ENCODE measurements around the gene XXYLT1.

DNA sequence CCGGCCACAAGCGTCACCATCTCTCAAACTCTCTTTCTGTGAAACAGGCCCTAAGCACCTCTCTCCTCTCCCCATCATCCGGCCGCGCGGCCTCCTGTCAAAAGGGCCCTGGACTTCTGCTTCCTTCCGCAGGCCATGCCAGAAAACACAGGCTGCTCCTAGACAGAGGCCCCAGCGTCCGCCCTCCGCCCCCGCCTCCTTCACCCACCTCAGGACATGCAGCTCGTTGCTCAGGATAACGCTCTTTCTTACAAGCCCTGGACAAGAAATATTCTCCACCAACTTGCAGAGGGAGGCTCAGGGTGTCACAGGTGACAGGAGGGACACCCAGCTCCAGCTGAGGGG is 212.0 kb downstream of the XXYLT1 start:
- TF ChIP-seq ZC3H11A (IDR thresholded peaks at IDR 0.05) (no peak), JUN (IDR thresholded peaks at IDR 0.05) (no peak), RFX5 (IDR thresholded peaks at IDR 0.05) (no peak), POLR2A (IDR thresholded peaks at IDR 0.05; ENCODE audit: low read length) (no peak), EP300 (IDR thresholded peaks at IDR 0.05) (no peak), CHD4 (IDR thresholded peaks at IDR 0.05; ENCODE audit: borderline replicate concordance) (no peak), RAD21 (conservative IDR thresholded peaks at IDR 0.05 in 1 of 2, IDR thresholded peaks at IDR 0.05 in 1 of 2) (no peak), CHD2 (IDR thresholded peaks at IDR 0.05; ENCODE audit: low read length, partially characterized antibody) (no peak)
- TF ChIP-seq, protein P1, sequence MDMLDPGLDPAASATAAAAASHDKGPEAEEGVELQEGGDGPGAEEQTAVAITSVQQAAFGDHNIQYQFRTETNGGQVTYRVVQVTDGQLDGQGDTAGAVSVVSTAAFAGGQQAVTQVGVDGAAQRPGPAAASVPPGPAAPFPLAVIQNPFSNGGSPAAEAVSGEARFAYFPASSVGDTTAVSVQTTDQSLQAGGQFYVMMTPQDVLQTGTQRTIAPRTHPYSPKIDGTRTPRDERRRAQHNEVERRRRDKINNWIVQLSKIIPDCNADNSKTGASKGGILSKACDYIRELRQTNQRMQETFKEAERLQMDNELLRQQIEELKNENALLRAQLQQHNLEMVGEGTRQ (IDR thresholded peaks at IDR 0.05), result no peak
- TF ChIP-seq, protein P2, sequence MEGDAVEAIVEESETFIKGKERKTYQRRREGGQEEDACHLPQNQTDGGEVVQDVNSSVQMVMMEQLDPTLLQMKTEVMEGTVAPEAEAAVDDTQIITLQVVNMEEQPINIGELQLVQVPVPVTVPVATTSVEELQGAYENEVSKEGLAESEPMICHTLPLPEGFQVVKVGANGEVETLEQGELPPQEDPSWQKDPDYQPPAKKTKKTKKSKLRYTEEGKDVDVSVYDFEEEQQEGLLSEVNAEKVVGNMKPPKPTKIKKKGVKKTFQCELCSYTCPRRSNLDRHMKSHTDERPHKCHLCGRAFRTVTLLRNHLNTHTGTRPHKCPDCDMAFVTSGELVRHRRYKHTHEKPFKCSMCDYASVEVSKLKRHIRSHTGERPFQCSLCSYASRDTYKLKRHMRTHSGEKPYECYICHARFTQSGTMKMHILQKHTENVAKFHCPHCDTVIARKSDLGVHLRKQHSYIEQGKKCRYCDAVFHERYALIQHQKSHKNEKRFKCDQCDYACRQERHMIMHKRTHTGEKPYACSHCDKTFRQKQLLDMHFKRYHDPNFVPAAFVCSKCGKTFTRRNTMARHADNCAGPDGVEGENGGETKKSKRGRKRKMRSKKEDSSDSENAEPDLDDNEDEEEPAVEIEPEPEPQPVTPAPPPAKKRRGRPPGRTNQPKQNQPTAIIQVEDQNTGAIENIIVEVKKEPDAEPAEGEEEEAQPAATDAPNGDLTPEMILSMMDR (IDR thresholded peaks at IDR 0.05), result no peak
- TF ChIP-seq, protein P3, sequence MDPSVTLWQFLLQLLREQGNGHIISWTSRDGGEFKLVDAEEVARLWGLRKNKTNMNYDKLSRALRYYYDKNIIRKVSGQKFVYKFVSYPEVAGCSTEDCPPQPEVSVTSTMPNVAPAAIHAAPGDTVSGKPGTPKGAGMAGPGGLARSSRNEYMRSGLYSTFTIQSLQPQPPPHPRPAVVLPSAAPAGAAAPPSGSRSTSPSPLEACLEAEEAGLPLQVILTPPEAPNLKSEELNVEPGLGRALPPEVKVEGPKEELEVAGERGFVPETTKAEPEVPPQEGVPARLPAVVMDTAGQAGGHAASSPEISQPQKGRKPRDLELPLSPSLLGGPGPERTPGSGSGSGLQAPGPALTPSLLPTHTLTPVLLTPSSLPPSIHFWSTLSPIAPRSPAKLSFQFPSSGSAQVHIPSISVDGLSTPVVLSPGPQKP (IDR thresholded peaks at IDR 0.05; ENCODE audit: low read depth, low read length), result no peak
- TF ChIP-seq, protein P4, sequence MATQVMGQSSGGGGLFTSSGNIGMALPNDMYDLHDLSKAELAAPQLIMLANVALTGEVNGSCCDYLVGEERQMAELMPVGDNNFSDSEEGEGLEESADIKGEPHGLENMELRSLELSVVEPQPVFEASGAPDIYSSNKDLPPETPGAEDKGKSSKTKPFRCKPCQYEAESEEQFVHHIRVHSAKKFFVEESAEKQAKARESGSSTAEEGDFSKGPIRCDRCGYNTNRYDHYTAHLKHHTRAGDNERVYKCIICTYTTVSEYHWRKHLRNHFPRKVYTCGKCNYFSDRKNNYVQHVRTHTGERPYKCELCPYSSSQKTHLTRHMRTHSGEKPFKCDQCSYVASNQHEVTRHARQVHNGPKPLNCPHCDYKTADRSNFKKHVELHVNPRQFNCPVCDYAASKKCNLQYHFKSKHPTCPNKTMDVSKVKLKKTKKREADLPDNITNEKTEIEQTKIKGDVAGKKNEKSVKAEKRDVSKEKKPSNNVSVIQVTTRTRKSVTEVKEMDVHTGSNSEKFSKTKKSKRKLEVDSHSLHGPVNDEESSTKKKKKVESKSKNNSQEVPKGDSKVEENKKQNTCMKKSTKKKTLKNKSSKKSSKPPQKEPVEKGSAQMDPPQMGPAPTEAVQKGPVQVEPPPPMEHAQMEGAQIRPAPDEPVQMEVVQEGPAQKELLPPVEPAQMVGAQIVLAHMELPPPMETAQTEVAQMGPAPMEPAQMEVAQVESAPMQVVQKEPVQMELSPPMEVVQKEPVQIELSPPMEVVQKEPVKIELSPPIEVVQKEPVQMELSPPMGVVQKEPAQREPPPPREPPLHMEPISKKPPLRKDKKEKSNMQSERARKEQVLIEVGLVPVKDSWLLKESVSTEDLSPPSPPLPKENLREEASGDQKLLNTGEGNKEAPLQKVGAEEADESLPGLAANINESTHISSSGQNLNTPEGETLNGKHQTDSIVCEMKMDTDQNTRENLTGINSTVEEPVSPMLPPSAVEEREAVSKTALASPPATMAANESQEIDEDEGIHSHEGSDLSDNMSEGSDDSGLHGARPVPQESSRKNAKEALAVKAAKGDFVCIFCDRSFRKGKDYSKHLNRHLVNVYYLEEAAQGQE (IDR thresholded peaks at IDR 0.05), result no peak
- TF ChIP-seq, protein P5, sequence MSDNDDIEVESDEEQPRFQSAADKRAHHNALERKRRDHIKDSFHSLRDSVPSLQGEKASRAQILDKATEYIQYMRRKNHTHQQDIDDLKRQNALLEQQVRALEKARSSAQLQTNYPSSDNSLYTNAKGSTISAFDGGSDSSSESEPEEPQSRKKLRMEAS (IDR thresholded peaks at IDR 0.05), result no peak

Data from A549 (cell line).